Measurements from ENCODE around the gene RALGPS1. TPM values are rescaled to one million over a fixed set of nuclear protein-coding genes. Genes with fewer than 3 reads are reported as not detected.

RALGPS1 gene
- total RNA-seq, 4 donors from 2014 or later: 4.7 to 18.1 (median 5.0) TPM

DNA sequence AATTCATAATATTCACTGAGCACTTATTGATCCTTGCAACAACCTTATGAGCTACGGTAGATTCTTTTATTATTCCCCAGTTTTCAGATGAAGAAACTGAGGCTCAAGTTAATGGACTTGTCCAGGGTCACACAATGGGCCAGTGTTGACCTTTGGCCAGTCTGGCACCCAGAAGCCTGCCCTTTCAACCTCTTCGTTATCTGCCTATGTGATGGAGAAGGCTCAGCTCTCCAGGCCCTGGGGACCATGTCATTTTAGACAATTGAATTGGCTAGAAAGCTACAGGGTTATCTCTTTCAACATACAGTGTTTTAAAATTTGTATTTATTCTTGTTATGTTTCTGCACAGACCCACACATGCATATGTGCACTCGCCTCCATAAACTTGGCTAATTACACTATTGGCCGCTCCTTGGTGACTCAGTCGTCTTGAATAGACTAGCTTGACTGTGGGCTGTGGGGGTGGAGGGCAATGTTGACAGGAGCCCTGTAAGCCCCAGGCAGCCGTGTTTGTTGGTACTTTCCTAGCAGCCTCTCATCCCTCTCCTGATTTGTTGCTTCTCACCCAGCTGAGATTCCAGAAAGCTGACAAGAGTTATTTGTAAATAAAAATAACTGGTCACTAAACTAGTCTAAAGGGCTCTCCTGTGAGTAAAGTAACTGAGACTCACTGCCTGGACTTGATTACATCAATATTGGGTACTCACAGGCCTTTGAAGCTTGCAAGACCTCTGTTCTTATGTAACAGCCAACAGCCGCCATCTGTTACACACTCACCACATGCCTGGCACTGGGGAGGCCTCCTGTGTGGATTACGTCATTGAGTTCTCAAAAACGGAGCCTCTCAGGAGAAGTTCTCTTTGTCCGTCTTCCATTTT lies 216.3 kb downstream of the RALGPS1 start:
- TF ChIP-seq, protein P1, sequence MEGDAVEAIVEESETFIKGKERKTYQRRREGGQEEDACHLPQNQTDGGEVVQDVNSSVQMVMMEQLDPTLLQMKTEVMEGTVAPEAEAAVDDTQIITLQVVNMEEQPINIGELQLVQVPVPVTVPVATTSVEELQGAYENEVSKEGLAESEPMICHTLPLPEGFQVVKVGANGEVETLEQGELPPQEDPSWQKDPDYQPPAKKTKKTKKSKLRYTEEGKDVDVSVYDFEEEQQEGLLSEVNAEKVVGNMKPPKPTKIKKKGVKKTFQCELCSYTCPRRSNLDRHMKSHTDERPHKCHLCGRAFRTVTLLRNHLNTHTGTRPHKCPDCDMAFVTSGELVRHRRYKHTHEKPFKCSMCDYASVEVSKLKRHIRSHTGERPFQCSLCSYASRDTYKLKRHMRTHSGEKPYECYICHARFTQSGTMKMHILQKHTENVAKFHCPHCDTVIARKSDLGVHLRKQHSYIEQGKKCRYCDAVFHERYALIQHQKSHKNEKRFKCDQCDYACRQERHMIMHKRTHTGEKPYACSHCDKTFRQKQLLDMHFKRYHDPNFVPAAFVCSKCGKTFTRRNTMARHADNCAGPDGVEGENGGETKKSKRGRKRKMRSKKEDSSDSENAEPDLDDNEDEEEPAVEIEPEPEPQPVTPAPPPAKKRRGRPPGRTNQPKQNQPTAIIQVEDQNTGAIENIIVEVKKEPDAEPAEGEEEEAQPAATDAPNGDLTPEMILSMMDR (IDR thresholded peaks at IDR 0.05; ENCODE audit: low read depth): no peak

DNA sequence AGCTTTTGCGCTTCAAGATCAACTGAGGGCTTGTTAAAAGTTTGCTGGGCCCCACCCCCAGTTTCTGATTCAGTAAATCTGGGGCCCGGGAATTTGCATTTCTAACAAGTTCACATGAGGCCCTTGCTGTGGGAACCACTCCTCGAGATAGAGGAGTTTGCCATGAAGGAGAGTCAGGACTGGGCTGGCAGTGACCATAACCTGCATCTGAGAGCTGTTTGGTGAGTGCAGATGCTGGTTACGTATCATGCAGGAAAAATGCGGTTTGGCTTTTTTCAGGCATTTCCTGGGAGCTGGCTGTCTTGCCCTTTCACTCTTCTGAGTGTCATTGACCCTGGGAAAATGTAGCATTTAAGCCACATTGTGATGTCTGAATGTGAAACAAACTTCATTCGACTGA lies 217.3 kb downstream of the RALGPS1 start:
- TF ChIP-seq, protein P1 (IDR thresholded peaks at IDR 0.05; ENCODE audit: low read depth): no peak

DNA sequence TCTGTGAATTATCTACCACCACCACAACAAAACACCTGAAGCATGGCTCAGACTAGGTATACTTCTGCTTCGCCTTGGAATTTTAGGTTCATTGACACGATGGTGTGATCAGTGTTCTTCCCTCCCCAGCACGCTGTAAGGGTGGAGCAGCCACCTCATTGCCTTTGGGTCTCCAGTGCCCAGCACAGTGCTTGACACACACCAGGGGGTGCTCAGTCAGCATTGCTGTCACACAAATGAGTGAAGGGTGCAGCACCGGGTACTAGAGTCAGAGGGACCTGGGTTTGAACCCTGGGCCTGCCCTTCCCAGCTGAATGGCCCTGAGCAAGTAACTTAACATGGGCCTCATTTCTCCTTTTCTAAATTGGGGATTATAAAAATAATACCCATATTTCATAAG lies 217.8 kb downstream of the RALGPS1 start:
- TF ChIP-seq, protein P1 (IDR thresholded peaks at IDR 0.05; ENCODE audit: low read depth): no peak

DNA sequence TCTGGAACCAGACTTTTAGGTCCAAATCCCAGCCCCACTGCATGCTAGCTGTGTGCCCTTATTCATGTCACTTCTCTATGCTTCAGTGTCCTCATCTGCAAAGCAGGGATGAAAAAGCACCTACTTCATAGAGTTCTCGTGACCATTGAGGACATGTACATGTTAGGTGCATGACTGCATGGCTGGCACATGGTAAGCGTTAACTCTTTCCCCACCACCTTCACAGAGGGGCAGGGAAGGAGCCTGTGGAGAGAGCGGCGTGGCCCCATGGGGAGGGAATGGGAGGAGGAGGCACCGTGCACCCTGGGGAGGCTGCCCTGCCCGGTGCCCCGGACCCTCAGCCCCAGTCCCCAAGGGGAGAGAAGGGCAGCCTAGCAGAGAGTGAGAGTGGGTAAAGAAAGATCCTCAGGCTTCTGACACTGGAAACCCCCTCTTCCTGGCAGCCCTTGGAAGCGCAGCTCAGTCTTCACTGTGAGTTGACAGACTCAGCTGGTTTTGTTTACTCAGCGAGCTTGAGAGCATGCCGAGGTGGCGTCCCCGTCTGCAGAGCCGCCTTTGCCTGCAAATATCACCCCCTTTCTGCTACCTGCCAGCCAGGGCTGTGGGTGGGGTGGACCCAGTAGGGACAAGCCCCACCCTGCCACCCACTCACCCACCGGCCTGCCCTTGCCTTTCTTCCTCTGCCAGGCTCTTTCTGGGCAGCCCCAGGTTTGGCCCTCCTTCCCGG lies 218.5 kb downstream of the RALGPS1 start:
- TF ChIP-seq, protein P1 (IDR thresholded peaks at IDR 0.05; ENCODE audit: low read depth): no peak

DNA sequence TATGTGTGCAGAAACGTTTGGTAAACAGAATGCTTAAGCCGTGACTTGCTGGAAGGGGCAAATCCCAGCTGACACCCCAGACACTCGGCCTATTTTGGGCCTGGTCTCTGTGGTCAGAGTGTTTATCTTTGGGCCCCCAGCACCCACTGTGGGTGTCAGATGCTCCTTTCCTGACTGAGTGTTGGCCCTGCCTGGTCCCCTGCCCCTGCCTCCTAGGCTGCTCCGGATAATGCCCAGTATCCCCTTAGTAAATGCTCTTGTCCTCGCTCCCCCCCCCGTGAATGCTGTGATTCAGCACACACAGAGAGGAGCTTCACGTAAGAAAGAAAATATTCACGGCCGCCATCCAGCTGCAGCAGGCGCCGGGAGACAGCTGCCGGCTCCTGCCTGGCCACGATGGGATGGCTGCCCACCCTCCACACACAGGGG lies 219.2 kb downstream of the RALGPS1 start:
- TF ChIP-seq, protein P1 (IDR thresholded peaks at IDR 0.05; ENCODE audit: low read depth): no peak

DNA sequence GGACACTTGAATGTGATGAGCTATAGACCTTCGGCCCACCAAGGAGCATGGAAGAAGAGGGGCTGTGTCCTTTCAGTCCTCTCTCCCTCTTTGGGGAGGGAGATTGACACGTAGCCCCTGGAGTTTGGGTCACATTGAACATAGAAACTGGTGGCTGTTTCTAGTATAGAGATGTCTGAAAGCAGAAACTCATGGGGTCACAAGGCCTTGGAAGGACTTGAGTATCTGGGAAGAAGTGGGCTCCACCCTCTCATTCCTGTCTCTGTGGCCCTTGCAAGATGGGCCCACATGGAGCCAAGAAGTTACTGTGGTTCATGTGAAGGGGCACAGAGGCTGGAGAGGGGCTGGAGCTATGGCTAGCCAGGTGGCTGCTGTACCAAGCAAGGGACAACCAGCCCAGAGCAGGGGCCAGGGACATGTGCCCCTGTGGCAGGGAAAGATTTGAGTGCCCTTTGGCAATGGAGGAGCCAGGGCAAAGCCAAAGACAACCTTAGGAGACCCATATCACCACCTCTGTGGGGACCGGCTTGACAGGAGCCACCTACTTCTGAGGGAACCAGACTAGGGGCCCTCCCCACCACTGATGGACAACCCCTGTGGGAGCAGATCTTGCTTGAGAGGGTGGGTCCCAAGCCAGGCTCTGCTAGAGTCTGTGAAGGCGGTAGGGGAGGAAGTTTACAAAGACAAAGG lies 220.6 kb downstream of the RALGPS1 start:
- TF ChIP-seq, protein P1 (IDR thresholded peaks at IDR 0.05; ENCODE audit: low read depth): no peak

Measured in subcutaneous adipose tissue (tissue), 4 donors.